OCI-LY7 (cell line): ENCODE measurements around the gene ZNF207.

Experiments used
- CTCF ChIP-seq: fragments of 200-600 bp; sonication (generic); conservative IDR thresholded peaks from 2 replicates; pipeline ENCODE4 v1.5.1; 2014; ENCODE audit warnings: mild to moderate bottlenecking, antibody characterized with exemption, low read length, moderate library complexity, mixed read lengths
- EZH2phosphoT487 ChIP-seq: fragments of 200-600 bp; sonication (generic); IDR thresholded peaks from 2 replicates; pipeline ENCODE4 v1.6.1; 2018; ENCODE audit warnings: low read depth, borderline replicate concordance, mild to moderate bottlenecking, mixed run types, antibody characterized with exemption, low read length, moderate library complexity, mixed read lengths

GRCh38 chr17:32330147-32330546 is 19.8 kb upstream of the ZNF207 start:
- TF ChIP-seq CTCF: no peak
- TF ChIP-seq EZH2phosphoT487: no peak
